Prostate gland (tissue), 2 donors: ENCODE measurements around the gene ZFYVE9. TPM values are rescaled to one million over a fixed set of nuclear protein-coding genes. Genes with fewer than 3 reads are reported as not detected.
A peak's percentile ranks its signal among the peaks of the same experiment; 100 is the strongest.
"Not testable (repeated sequence)": the region's sequence is repeated elsewhere in the genome, so short reads cannot be mapped to it uniquely, and the experiment has no call there.

Experiments used
- DNase-seq: peaks from one replicate; pipeline ENCODE4 v3.0.0-alpha.2; 2019; ENCODE audit warnings: low spot score
- H3K27ac ChIP-seq, 2 donors: fragments of 200-600 bp; sonication (generic); 2 replicates each; pipeline ENCODE4 v1.5.1; 2017 to 2019
- H3K27me3 ChIP-seq: fragments of 200-600 bp; sonication (generic); replicated peaks from 2 replicates; pipeline ENCODE4 v1.5.1; 2019; ENCODE audit not compliant: insufficient read depth
- H3K36me3 ChIP-seq, 2 donors: fragments of 200-600 bp; sonication (generic); 1 replicate in 1 of 2; 2 replicates in 1 of 2; pipeline versions ENCODE4 v1.5.1 to v1.8.1; 2017 to 2019
- H3K4me1 ChIP-seq: fragments of 200-600 bp; sonication (generic); replicated peaks from 2 replicates; pipeline ENCODE4 v1.5.1; 2019
- H3K4me3 ChIP-seq, 2 donors: fragments of 200-600 bp; sonication (generic); 2 replicates each; pipeline ENCODE4 v1.5.1; 2017 to 2019
- H3K9me3 ChIP-seq: fragments of 200-600 bp; sonication (generic); 2 replicates; pipeline ENCODE4 v1.5.1; 2017
- CTCF ChIP-seq, 4 experiments: fragments of 200-600 bp in 2 of 4; fragments of 450-650 bp in 2 of 4; sonication (generic) in 2 of 4; IDR thresholded peaks; 1 replicate in 3 of 4; 2 replicates in 1 of 4; pipeline ENCODE4 v1.5.1; 2016 to 2019; ENCODE audit warnings: antibody characterized with exemption in 4 of 4, mild to moderate bottlenecking in 2 of 4, moderate library complexity in 2 of 4
- POLR2A ChIP-seq: fragments of 450-650 bp; IDR thresholded peaks from one replicate; pipeline ENCODE4 v1.6.1; 2016; ENCODE audit warnings: antibody characterized with exemption, mild to moderate bottlenecking
- POLR2AphosphoS5 ChIP-seq: sonication (generic); formaldehyde crosslinking; IDR thresholded peaks from one replicate; pipeline ENCODE4 v1.6.1; 2017; ENCODE audit warnings: antibody characterized with exemption
- WGBS: methylation state at CpG from one replicate; pipeline ENCODE4 v1.1.5; 2018; 5-methylcytosine and 5-hydroxymethylcytosine counted together
- intact Hi-C: fragments of 100-400 bp; cut with DNase I; formaldehyde crosslinking; loops from one replicate; pipeline ENCODE4 v1.14.2; 2022
- total RNA-seq, 2 donors: library from RNA; depleted of rRNA; stranded (reverse); fragments of >200 nt; gene quantifications; one replicate each; pipeline ENCODE4 v1.1.0, GENCODE V29; 2016

ZFYVE9 gene
- total RNA-seq, 2 donors from 2014 or later: 28.6 to 29.0 TPM

- Histone ChIP-seq H3K27ac (peak overlapping the region; percentile 94 to 97), H3K36me3 (no peaks in the 10 kb centered on the region), H3K27me3 (no peaks in the 10 kb centered on the region), H3K9me3 (no peaks in the 10 kb centered on the region), H3K4me1 (no peaks in the 10 kb centered on the region), H3K4me3 (peak overlapping the region in 1 of 2 donors; percentile 95)
- 10% methylated on average over 2 of the region's 2 CpGs for WGBS
- TF ChIP-seq POLR2A (no peak), CTCF (IDR thresholded peaks at IDR 0.05) (no peak), POLR2AphosphoS5 (no peak)
- DNase-seq: no peak
- intact Hi-C loops: loop anchor here (5.0 to 10.0 kb wide), 4 partner anchors 124 to 264 kb away; partner anchors contain the start of genes CC2D1B, ORC1 and PRPF38A
These were observed 1.0 kb upstream of the ZFYVE9 start for GRCh38 chr1:52140633-52141512.

GRCh38 chr1:52142220-52143183 lies 613 bp downstream of the ZFYVE9 start:
- peak; percentile 32 for DNase-seq
- Histone ChIP-seq H3K9me3 (no peaks in the 10 kb centered on the region), H3K4me3 (peak overlapping the region; percentile 85 to 95), H3K27ac (peak overlapping the region; percentile 94 to 97), H3K27me3 (no peaks in the 10 kb centered on the region), H3K4me1 (no peaks in the 10 kb centered on the region), H3K36me3 (no peaks in the 10 kb centered on the region)
- peak in 2 of 4 experiments; percentile 12 to 13 for TF ChIP-seq CTCF (IDR thresholded peaks at IDR 0.05)
- TF ChIP-seq POLR2AphosphoS5: peak; percentile 21
- TF ChIP-seq POLR2A: no peak
- intact Hi-C loops: loop anchor here (5.0 to 10.0 kb wide), 4 partner anchors 122 to 262 kb away; partner anchors contain the start of genes CC2D1B, ORC1 and PRPF38A
- WGBS: 2% methylated on average over 39 of the region's 80 CpGs

- WGBS: 25% methylated on average over 2 of the region's 2 CpGs
- Histone ChIP-seq H3K4me3 (no peak overlapping the region), H3K36me3 (no peaks in the 10 kb centered on the region), H3K27me3 (no peaks in the 10 kb centered on the region), H3K4me1 (no peaks in the 10 kb centered on the region), H3K9me3 (no peaks in the 10 kb centered on the region), H3K27ac (no peak overlapping the region)
- DNase-seq: no peak
- TF ChIP-seq POLR2AphosphoS5: no peak
- TF ChIP-seq CTCF (IDR thresholded peaks at IDR 0.05): no peak
- TF ChIP-seq POLR2A: no peak
- intact Hi-C loops: loop anchor here (10.0 kb wide), 3 partner anchors 120 to 260 kb away; partner anchors contain the start of genes CC2D1B, ORC1 and PRPF38A
These were observed 3.2 kb downstream of the ZFYVE9 start for GRCh38 chr1:52145137-52145536.

- WGBS: 73% methylated on average over 11 of the region's 11 CpGs
- H3K4me1 ChIP-seq, DNase-seq, intact Hi-C loops, H3K4me3 ChIP-seq, H3K36me3 ChIP-seq, H3K27ac ChIP-seq, H3K9me3 ChIP-seq, H3K27me3 ChIP-seq: not testable (repeated sequence)
These were observed 8.6 kb downstream of the ZFYVE9 start for GRCh38 chr1:52150445-52150844.

- Histone ChIP-seq H3K27me3 (no peaks in the 10 kb centered on the region), H3K27ac (no peak overlapping the region), H3K36me3 (no peaks in the 10 kb centered on the region), H3K4me3 (no peak overlapping the region), H3K4me1 (no peaks in the 10 kb centered on the region), H3K9me3 (no peaks in the 10 kb centered on the region)
- intact Hi-C loops: no loop called here
- DNase-seq: no peak
- 14% methylated on average over 1 of the region's 1 CpG for WGBS
- TF ChIP-seq CTCF (IDR thresholded peaks at IDR 0.05) (no peak), POLR2A (no peak), POLR2AphosphoS5 (no peak)
These were observed 9.1 kb downstream of the ZFYVE9 start for GRCh38 chr1:52150946-52151345.
